ENCODE measurements around the gene C11orf68. TPM values are rescaled to one million over a fixed set of nuclear protein-coding genes. Genes with fewer than 3 reads are reported as not detected.

Gene C11orf68
- total RNA-seq, 2 donors from 2014 or later, result 26.6 to 29.0 TPM

- H3K27me3 ChIP-seq, result no peaks in the 10 kb centered on the region
- no peaks in the 10 kb centered on the region for H3K4me1 ChIP-seq
- TF ChIP-seq CTCF (IDR thresholded peaks at IDR 0.05), result no peak
- no peaks in the 10 kb centered on the region for H3K9me3 ChIP-seq
- no peak overlapping the region for H3K4me3 ChIP-seq
- no peaks in the 10 kb centered on the region for H3K36me3 ChIP-seq
- H3K9ac ChIP-seq (ENCODE audit: low read depth in 2 of 2, low read length in 2 of 2), result no peak overlapping the region
- H3K27ac ChIP-seq, result no peak overlapping the region
- DNase-seq, result no peak
- intact Hi-C loops (cut with DNase I), result no loop called here
Measured at GRCh38 chr11:65946655-65947054, 27.8 kb upstream of the C11orf68 start.

GRCh38 chr11:65945941-65946558, 27.2 kb upstream of the C11orf68 start:
- H3K36me3 ChIP-seq, result no peaks in the 10 kb centered on the region
- no peak overlapping the region for H3K4me3 ChIP-seq
- TF ChIP-seq CTCF (IDR thresholded peaks at IDR 0.05), result no peak
- DNase-seq, result no peak
- H3K27me3 ChIP-seq, result no peaks in the 10 kb centered on the region
- intact Hi-C loops (cut with DNase I), result no loop called here
- no peaks in the 10 kb centered on the region for H3K4me1 ChIP-seq
- H3K9me3 ChIP-seq, result no peaks in the 10 kb centered on the region
- no peak overlapping the region for H3K27ac ChIP-seq
- no peak overlapping the region for H3K9ac ChIP-seq (ENCODE audit: low read depth in 2 of 2, low read length in 2 of 2)

- Histone ChIP-seq H3K9me3 (no peaks in the 10 kb centered on the region), H3K27ac (no peak within 1 kb of the TSS), H3K27me3 (no peaks in the 10 kb centered on the region), H3K9ac (ENCODE audit: low read depth in 2 of 2, low read length in 2 of 2) (no peak within 1 kb of the TSS), H3K4me3 (no peak within 1 kb of the TSS), H3K4me1 (no peaks in the 10 kb centered on the region), H3K36me3 (no peaks in the 10 kb centered on the region)
- TF ChIP-seq CTCF (IDR thresholded peaks at IDR 0.05), result no peak
- intact Hi-C loops (cut with DNase I), result no loop called here
- no peak for DNase-seq
Measured at GRCh38 chr11:65945430-65945911, 26.6 kb upstream of the C11orf68 start, which contains the start of gene TSGA10IP. TSS of gene TSGA10IP (plus strand) at chr11:65945480. CDS start at chr11:65945676, 196 bp downstream.

GRCh38 chr11:65944767-65945166, 25.9 kb upstream of the C11orf68 start:
- no peaks in the 10 kb centered on the region for H3K9me3 ChIP-seq
- no peaks in the 10 kb centered on the region for H3K27me3 ChIP-seq
- intact Hi-C loops (cut with DNase I), result no loop called here
- no peak overlapping the region for H3K4me3 ChIP-seq
- no peak overlapping the region for H3K27ac ChIP-seq
- no peak overlapping the region for H3K9ac ChIP-seq (ENCODE audit: low read depth in 2 of 2, low read length in 2 of 2)
- H3K4me1 ChIP-seq, result no peaks in the 10 kb centered on the region
- H3K36me3 ChIP-seq, result no peaks in the 10 kb centered on the region
- no peak for TF ChIP-seq CTCF (IDR thresholded peaks at IDR 0.05)
- no peak for DNase-seq

- Histone ChIP-seq H3K4me3 (no peak overlapping the region), H3K27me3 (no peaks in the 10 kb centered on the region), H3K9me3 (no peaks in the 10 kb centered on the region), H3K27ac (no peak overlapping the region), H3K9ac (ENCODE audit: low read depth in 2 of 2, low read length in 2 of 2) (no peak overlapping the region), H3K4me1 (no peaks in the 10 kb centered on the region), H3K36me3 (no peaks in the 10 kb centered on the region)
- TF ChIP-seq CTCF (IDR thresholded peaks at IDR 0.05), result no peak
- intact Hi-C loops (cut with DNase I), result no loop called here
- no peak for DNase-seq
Measured at GRCh38 chr11:65944191-65944590, 25.3 kb upstream of the C11orf68 start.
